Measurements from ENCODE around the gene CFL1. TPM values are rescaled to one million over a fixed set of nuclear protein-coding genes. Genes with fewer than 3 reads are reported as not detected.

The CFL1 gene
- total and polyA plus RNA-seq, 10 of the 15 experiments (the other 5 are each of a cell fraction or from before 2014, with no cell fraction given): 164 to 2,994 (median 1,500) TPM

- no peak for TF ChIP-seq E2F8 (IDR thresholded peaks at IDR 0.05; ENCODE audit: low read depth, partially characterized antibody)
Observed at GRCh38 chr11:65834202-65834601, 23.8 kb downstream of the CFL1 start (continued).

- peak; percentile 100 for ATAC-seq
- Histone ChIP-seq H3K27ac (ENCODE audit: control insufficient read depth, insufficient read depth) (peak within 1 kb of the TSS; percentile 52; the same call in 1 of the 2 replicates), H3K4me2 (ENCODE audit: control insufficient read depth, insufficient read depth) (peak within 1 kb of the TSS; percentile 94), H3K4me3 (peak within 1 kb of the TSS; percentile 64), H3K4me1 (ENCODE audit: control insufficient read depth, insufficient read depth, low read length) (peaks cover 15% of the 10 kb centered on the region), H3K9ac (ENCODE audit: control insufficient read depth, insufficient read depth, low read length) (peak within 1 kb of the TSS; percentile 60; the same call in 1 of the 2 replicates), H3K36me3 (ENCODE audit: control insufficient read depth in 2 of 2, insufficient read depth in 2 of 2, low read length in 1 of 2) (no peaks in the 10 kb centered on the region), H2AFZ (ENCODE audit: control insufficient read depth, low read depth, low read length) (peak within 1 kb of the TSS; percentile 98), H3K27me3 (replicated peaks in 1 of 2; ENCODE audit: control insufficient read depth in 2 of 2, insufficient read depth in 2 of 2, low read length in 1 of 2) (peaks cover 0 to 7% of the 10 kb centered on the region in 2 experiments; a peak in 1 of 4 replicates), H3K79me2 (ENCODE audit: control insufficient read depth, insufficient read depth, low read length) (no peaks in the 10 kb centered on the region), H4K20me1 (ENCODE audit: control insufficient read depth, insufficient read depth) (no peaks in the 10 kb centered on the region), H3K9me3 (replicated peaks; ENCODE audit: control insufficient read depth, insufficient read depth, low read length) (no peaks in the 10 kb centered on the region)
- in situ Hi-C loops (cut with MboI): no loop called here
- ChIA-PET POLR2A (interaction anchor here (0.6 to 2.7 kb wide), 6 partner anchors 10 to 55 kb away, joined by 3 to 18 read pairs (median 5); partner anchors contain the start of genes CFL1, FIBP and MUS81), RAD21 (ENCODE audit: unreplicated experiment) (interaction anchor here (1.0 to 2.0 kb wide), 3 partner anchors 26 to 55 kb away, joined by 3 to 4 read pairs (median 3); partner anchors contain the start of gene FIBP), SMC1A (ENCODE audit: uncharacterized antibody, unreplicated experiment) (interaction anchor here (1.1 to 1.9 kb wide), 6 partner anchors 10 to 207 kb away, joined by 3 to 5 read pairs (median 3); no protein-coding TSS in a partner anchor), CTCF (interaction anchor here (1.0 to 3.0 kb wide), 10 partner anchors 15 to 212 kb away, joined by 3 to 19 read pairs (median 6); no protein-coding TSS in a partner anchor)
- BruUV-seq (replicated peaks): no TSS peak
- 8% methylated on average over 55 of the region's 63 CpGs for WGBS (ENCODE audit: insufficient coverage, insufficient replicate concordance, low lambda C conversion rate, missing lambda C conversion rate)
- peak; percentile 73 for DNase-seq (ENCODE audit: low read depth, low spot score)
- FAIRE-seq: peak; percentile 99
- intact Hi-C loops (cut with micrococcal nuclease; ENCODE audit: unreplicated experiment): no loop called here
- TF ChIP-seq PKNOX1 (IDR thresholded peaks at IDR 0.05): peak; percentile 99
- TF ChIP-seq ZBTB40 (IDR thresholded peaks at IDR 0.05; ENCODE audit: borderline replicate concordance): peak; percentile 50; the same call in 1 of the 2 replicates
- TF ChIP-seq ZNF24 (IDR thresholded peaks at IDR 0.05): no peak
- peak; percentile 64 for TF ChIP-seq KLF5 (IDR thresholded peaks at IDR 0.05; ENCODE audit: partially characterized antibody)
- no peak for TF ChIP-seq SIX5 (IDR thresholded peaks at IDR 0.05; ENCODE audit: low read depth, low read length, severe bottlenecking)
- no peak for TF ChIP-seq MTA3 (IDR thresholded peaks at IDR 0.05; ENCODE audit: borderline replicate concordance, low read length)
- no peak for TF ChIP-seq RBBP5 (conservative IDR thresholded peaks at IDR 0.05)
- TF ChIP-seq IRF3 (IDR thresholded peaks at IDR 0.05): peak; percentile 93
- TF ChIP-seq ZBED1 (IDR thresholded peaks at IDR 0.05; ENCODE audit: borderline replicate concordance): no peak
- TF ChIP-seq CHD2 (IDR thresholded peaks at IDR 0.05; ENCODE audit: borderline replicate concordance, low read depth, low read length): peak; percentile 95
- no peak for TF ChIP-seq HCFC1 (IDR thresholded peaks at IDR 0.05; ENCODE audit: low read length)
Observed at GRCh38 chr11:65833297-65834030, 24.5 kb downstream of the CFL1 start, which contains the start of gene SNX32. Gene SNX32, plus strand, starts transcription at chr11:65833963. Its CDS starts 103 bp downstream, at chr11:65834066.

All from GM12878 (cell line).